ENCODE data around the gene TSR3. TPM values are rescaled to one million over a fixed set of nuclear protein-coding genes. Genes with fewer than 3 reads are reported as not detected.

TSR3 gene
- total RNA-seq, 1 donor from 2014 or later: 43.8 TPM

- peaks cover 11% of the 10 kb centered on the region for H3K4me1 ChIP-seq
- no peaks in the 10 kb centered on the region for H3K9me3 ChIP-seq
- DNase-seq (no peak), ATAC-seq (no peak)
- intact Hi-C loops (cut with DNase I): no loop called here
- H3K27ac ChIP-seq: no peak overlapping the region
- no peak overlapping the region for H3K4me3 ChIP-seq
- peaks cover 21% of the 10 kb centered on the region for H3K36me3 ChIP-seq
- no peaks in the 10 kb centered on the region for H3K27me3 ChIP-seq
- TF ChIP-seq CTCF (IDR thresholded peaks at IDR 0.05): no peak
These were observed 28.5 kb upstream of the TSR3 start for GRCh38 chr16:1380195-1380594.

DNA sequence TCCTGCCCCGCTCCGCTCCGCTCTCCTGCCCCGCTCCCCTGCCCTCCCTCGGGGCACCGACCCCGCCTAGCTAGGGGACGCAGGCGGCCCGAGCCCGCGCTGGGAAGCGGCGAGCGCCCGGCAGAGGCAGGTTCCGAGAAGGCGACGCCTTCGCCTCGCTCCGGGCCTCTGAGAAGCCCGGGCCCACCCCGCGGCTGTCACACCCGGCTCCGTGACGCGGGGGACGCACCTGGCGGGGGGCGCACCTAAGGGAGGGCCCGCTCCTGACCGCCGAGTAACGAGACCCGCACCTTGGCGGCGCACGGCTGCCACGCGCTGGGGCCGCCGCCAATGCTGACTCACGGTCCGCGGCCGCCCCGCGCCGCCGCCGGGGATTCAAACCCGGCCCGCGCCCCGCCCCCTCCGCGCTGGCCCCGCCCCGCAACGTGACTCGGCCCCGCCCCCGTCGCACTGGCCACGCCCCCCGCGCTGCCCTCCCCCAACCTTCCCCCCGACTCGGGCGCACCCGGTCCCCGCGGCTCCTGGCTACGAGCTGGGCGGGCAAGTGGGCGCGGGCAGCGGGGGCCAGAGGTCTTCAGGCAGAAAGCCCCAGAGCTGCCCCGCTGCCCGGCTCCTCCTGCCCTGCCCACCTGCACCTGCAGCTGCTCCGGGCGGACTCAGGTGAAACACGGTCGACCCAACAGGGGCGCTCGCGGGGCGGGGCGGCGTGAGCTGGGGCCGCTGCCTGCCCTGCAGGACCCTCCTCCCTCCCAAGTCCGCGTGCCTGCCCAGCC lies 27.8 kb upstream of the TSR3 start:
- ATAC-seq: peak; percentile 86
- H3K36me3 ChIP-seq: peaks cover 17% of the 10 kb centered on the region
- TF ChIP-seq CTCF (IDR thresholded peaks at IDR 0.05): no peak
- H3K4me3 ChIP-seq: peak overlapping the region; percentile 51
- H3K27me3 ChIP-seq: no peaks in the 10 kb centered on the region
- peak; percentile 76 for DNase-seq
- H3K9me3 ChIP-seq: no peaks in the 10 kb centered on the region
- intact Hi-C loops (cut with DNase I): no loop called here
- H3K27ac ChIP-seq: peak overlapping the region; percentile 70
- peaks cover 11% of the 10 kb centered on the region for H3K4me1 ChIP-seq

DNA sequence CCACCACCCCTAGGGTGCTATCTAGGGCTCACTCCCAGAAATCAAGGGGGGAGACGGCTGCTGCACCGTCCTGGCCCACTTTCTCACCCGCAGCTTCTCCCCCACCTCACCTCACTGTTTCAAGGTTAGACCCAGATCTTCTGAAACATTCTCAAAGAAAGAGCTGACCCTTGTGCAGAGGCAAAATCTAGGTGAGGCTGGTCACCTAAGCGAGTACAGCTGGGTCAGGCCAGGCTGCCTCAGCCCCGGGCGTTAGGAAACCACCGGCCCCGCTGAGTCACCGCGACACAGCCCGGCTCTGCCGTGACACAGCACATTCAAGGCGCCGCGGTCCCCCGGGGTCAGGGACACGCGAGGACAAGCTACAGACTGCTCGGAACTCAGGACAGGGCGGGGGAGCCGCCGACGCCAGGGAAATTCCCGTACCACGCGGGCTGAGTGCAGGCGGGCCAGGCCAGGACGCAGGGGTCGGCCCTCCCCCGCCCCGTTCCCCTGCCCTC lies 27.2 kb upstream of the TSR3 start:
- intact Hi-C loops (cut with DNase I): no loop called here
- no peaks in the 10 kb centered on the region for H3K27me3 ChIP-seq
- H3K36me3 ChIP-seq: peaks cover 16% of the 10 kb centered on the region
- ATAC-seq: peak; percentile 82
- H3K9me3 ChIP-seq: no peaks in the 10 kb centered on the region
- no peak for TF ChIP-seq CTCF (IDR thresholded peaks at IDR 0.05)
- H3K4me3 ChIP-seq: peak overlapping the region; percentile 51
- peak overlapping the region; percentile 70 for H3K27ac ChIP-seq
- DNase-seq: peak; percentile 89
- H3K4me1 ChIP-seq: peaks cover 11% of the 10 kb centered on the region

- Histone ChIP-seq H3K4me3 (peak overlapping the region; percentile 51), H3K27ac (peak overlapping the region; percentile 70), H3K36me3 (peaks cover 9% of the 10 kb centered on the region), H3K27me3 (no peaks in the 10 kb centered on the region), H3K4me1 (peaks cover 11% of the 10 kb centered on the region), H3K9me3 (no peaks in the 10 kb centered on the region)
- ATAC-seq: no peak
- no peak for TF ChIP-seq CTCF (IDR thresholded peaks at IDR 0.05)
- intact Hi-C loops (cut with DNase I): no loop called here
- DNase-seq: no peak
These were observed 26.6 kb upstream of the TSR3 start for GRCh38 chr16:1378087-1378803.

GRCh38 chr16:1377406-1378010 lies 25.8 kb upstream of the TSR3 start:
- Histone ChIP-seq H3K4me1 (peaks cover 11% of the 10 kb centered on the region), H3K27me3 (no peaks in the 10 kb centered on the region), H3K27ac (no peak overlapping the region), H3K9me3 (no peaks in the 10 kb centered on the region), H3K36me3 (peaks cover 7% of the 10 kb centered on the region), H3K4me3 (no peak overlapping the region)
- TF ChIP-seq CTCF (IDR thresholded peaks at IDR 0.05): no peak
- intact Hi-C loops (cut with DNase I): no loop called here
- DNase-seq: no peak
- ATAC-seq: no peak
